ENCODE results near the gene TLK2. TPM values are rescaled to one million over a fixed set of nuclear protein-coding genes. Genes with fewer than 3 reads are reported as not detected.
"Not testable (repeated sequence)": the region's sequence is repeated elsewhere in the genome, so short reads cannot be mapped to it uniquely, and the experiment has no call there.

Gene TLK2
- total RNA-seq, 4 donors from 2014 or later, result 45.8 to 78.1 (median 54.1) TPM

GRCh38 chr17:62521295-62521694 is 42.7 kb downstream of the TLK2 start:
- H3K4me3 ChIP-seq (replicated peaks in 1 of 3); H3K27ac ChIP-seq; H3K9me3 ChIP-seq; H3K4me1 ChIP-seq; H3K36me3 ChIP-seq; intact Hi-C loops (cut with DNase I); DNase-seq; H3K27me3 ChIP-seq: not testable (repeated sequence)
- 86 to 90% methylated on average over 5 of the region's 5 CpGs for WGBS, 2 donors

- H3K27me3 ChIP-seq; intact Hi-C loops (cut with DNase I); H3K4me1 ChIP-seq; DNase-seq; H3K4me3 ChIP-seq (replicated peaks in 1 of 3); H3K36me3 ChIP-seq; H3K9me3 ChIP-seq; H3K27ac ChIP-seq: not testable (repeated sequence)
- 74 to 93% methylated on average over 6 of the region's 6 CpGs for whole genome bisulfite sequencing, 2 donors
Observed at GRCh38 chr17:62524077-62524476, 45.5 kb downstream of the TLK2 start.

- H3K27ac ChIP-seq; DNase-seq; H3K9me3 ChIP-seq; H3K4me3 ChIP-seq (replicated peaks in 1 of 3); H3K4me1 ChIP-seq; H3K27me3 ChIP-seq; intact Hi-C loops (cut with DNase I); H3K36me3 ChIP-seq: not testable (repeated sequence)
- WGBS, 2 donors, result 85 to 90% methylated on average over 6 of the region's 6 CpGs
Observed at GRCh38 chr17:62525317-62525716, 46.7 kb downstream of the TLK2 start.

GRCh38 chr17:62530936-62531335 is 52.3 kb downstream of the TLK2 start:
- intact Hi-C loops (cut with DNase I); H3K27ac ChIP-seq; DNase-seq; H3K4me1 ChIP-seq; H3K36me3 ChIP-seq; H3K9me3 ChIP-seq; H3K4me3 ChIP-seq (replicated peaks in 1 of 3); H3K27me3 ChIP-seq: not testable (repeated sequence)
- WGBS, 2 donors, result 94 to 98% methylated on average over 1 of the region's 1 CpG

GRCh38 chr17:62536557-62536956 is 57.9 kb downstream of the TLK2 start:
- H3K9me3 ChIP-seq; H3K27me3 ChIP-seq; H3K4me1 ChIP-seq; H3K36me3 ChIP-seq; intact Hi-C loops (cut with DNase I); H3K4me3 ChIP-seq (replicated peaks in 1 of 3); H3K27ac ChIP-seq; DNase-seq: not testable (repeated sequence)
- WGBS, 2 donors, result 95 to 98% methylated on average over 3 of the region's 4 CpGs

- H3K36me3 ChIP-seq; H3K27ac ChIP-seq; H3K4me3 ChIP-seq (replicated peaks in 1 of 3); H3K4me1 ChIP-seq; intact Hi-C loops (cut with DNase I); H3K27me3 ChIP-seq; H3K9me3 ChIP-seq; DNase-seq: not testable (repeated sequence)
- WGBS, 2 donors, result 93 to 94% methylated on average over 4 of the region's 4 CpGs
Observed at GRCh38 chr17:62541073-62541472, 62.4 kb downstream of the TLK2 start.

- H3K9me3 ChIP-seq; H3K27me3 ChIP-seq; DNase-seq; H3K4me3 ChIP-seq (replicated peaks in 1 of 3); H3K4me1 ChIP-seq; H3K36me3 ChIP-seq; H3K27ac ChIP-seq; intact Hi-C loops (cut with DNase I): not testable (repeated sequence)
- 90 to 95% methylated on average over 3 of the region's 3 CpGs for WGBS, 2 donors
Observed at GRCh38 chr17:62543278-62543775, 64.7 kb downstream of the TLK2 start.

- not testable (repeated sequence) for H3K36me3 ChIP-seq, DNase-seq
- 90 to 94% methylated on average over 5 of the region's 5 CpGs for WGBS, 2 donors
Observed at GRCh38 chr17:62546066-62546465, 67.4 kb downstream of the TLK2 start.

DNA sequence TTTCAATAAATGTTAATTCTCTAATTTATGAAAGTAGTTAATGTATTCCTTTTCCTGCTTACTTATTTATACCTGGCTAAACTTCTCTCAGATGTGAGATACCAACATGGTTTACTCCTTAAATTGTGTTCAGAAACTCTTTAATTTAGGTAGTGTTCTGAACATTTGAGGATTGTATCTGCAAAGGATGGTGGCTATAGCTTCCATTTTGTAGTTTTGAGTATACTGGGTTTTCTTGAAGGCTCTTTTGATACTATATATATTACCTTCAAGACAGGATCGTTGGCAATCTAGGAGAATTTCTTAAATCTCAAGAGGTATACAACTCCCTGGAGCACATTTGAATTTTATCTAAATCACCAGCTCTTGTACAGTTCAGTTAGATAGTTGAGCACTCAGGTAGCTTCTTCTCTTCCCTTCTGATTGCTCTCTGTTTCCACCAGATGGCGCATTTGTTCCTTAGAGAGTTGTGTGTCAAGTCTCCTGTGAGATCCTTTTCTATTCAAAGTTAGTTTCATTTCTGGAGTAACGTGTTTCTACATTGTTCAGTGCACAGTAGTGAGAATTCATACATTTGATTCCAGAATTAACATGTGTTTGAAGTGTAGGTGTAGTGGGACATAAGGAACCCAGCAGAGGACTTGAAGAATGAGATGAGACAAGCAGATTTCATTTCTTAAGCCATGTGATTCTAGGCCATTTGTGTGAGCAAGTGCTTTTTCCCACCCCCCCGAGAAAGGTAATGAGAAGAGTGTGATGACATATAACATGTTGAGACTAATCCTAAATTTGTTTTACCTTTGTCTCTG is 74.4 kb downstream of the TLK2 start:
- H3K27me3 ChIP-seq; H3K4me3 ChIP-seq (replicated peaks in 1 of 3); H3K9me3 ChIP-seq; intact Hi-C loops (cut with DNase I); H3K4me1 ChIP-seq; H3K36me3 ChIP-seq; H3K27ac ChIP-seq: not testable (repeated sequence)
- 10 to 14% methylated on average over 4 of the region's 4 CpGs for WGBS, 2 donors
- peak; percentile 26 to 29 for DNase-seq
- TF ChIP-seq, protein P1, sequence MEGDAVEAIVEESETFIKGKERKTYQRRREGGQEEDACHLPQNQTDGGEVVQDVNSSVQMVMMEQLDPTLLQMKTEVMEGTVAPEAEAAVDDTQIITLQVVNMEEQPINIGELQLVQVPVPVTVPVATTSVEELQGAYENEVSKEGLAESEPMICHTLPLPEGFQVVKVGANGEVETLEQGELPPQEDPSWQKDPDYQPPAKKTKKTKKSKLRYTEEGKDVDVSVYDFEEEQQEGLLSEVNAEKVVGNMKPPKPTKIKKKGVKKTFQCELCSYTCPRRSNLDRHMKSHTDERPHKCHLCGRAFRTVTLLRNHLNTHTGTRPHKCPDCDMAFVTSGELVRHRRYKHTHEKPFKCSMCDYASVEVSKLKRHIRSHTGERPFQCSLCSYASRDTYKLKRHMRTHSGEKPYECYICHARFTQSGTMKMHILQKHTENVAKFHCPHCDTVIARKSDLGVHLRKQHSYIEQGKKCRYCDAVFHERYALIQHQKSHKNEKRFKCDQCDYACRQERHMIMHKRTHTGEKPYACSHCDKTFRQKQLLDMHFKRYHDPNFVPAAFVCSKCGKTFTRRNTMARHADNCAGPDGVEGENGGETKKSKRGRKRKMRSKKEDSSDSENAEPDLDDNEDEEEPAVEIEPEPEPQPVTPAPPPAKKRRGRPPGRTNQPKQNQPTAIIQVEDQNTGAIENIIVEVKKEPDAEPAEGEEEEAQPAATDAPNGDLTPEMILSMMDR (IDR thresholded peaks at IDR 0.05), result peak; percentile 15 to 66 (median 38)

More at GRCh38 chr17:62546066-62546465, 67.4 kb downstream of the TLK2 start:
- H3K27me3 ChIP-seq; H3K9me3 ChIP-seq; H3K4me1 ChIP-seq; H3K4me3 ChIP-seq (replicated peaks in 1 of 3); intact Hi-C loops (cut with DNase I); H3K27ac ChIP-seq: not testable (repeated sequence)

- DNase-seq; H3K9me3 ChIP-seq; intact Hi-C loops (cut with DNase I); H3K27ac ChIP-seq; H3K27me3 ChIP-seq; H3K4me3 ChIP-seq (replicated peaks in 1 of 3); H3K36me3 ChIP-seq; H3K4me1 ChIP-seq: not testable (repeated sequence)
- WGBS, 2 donors, result 98% methylated on average over 5 of the region's 5 CpGs
Observed at GRCh38 chr17:62557532-62557931, 78.9 kb downstream of the TLK2 start.

GRCh38 chr17:62558941-62559340 is 80.3 kb downstream of the TLK2 start:
- H3K9me3 ChIP-seq; H3K4me3 ChIP-seq (replicated peaks in 1 of 3); H3K27ac ChIP-seq; intact Hi-C loops (cut with DNase I); H3K27me3 ChIP-seq; DNase-seq; H3K4me1 ChIP-seq; H3K36me3 ChIP-seq: not testable (repeated sequence)
- 79 to 80% methylated on average over 4 of the region's 4 CpGs for WGBS, 2 donors

- H3K9me3 ChIP-seq; intact Hi-C loops (cut with DNase I); H3K27ac ChIP-seq; H3K36me3 ChIP-seq; H3K4me3 ChIP-seq (replicated peaks in 1 of 3); H3K4me1 ChIP-seq; DNase-seq; H3K27me3 ChIP-seq: not testable (repeated sequence)
- WGBS, 2 donors, result 94 to 100% methylated on average over 1 to 2 of the region's 2 CpGs
Observed at GRCh38 chr17:62560971-62561370, 82.3 kb downstream of the TLK2 start.

All from thyroid gland (tissue), 4 donors.